HG02973 (cell line): ENCODE measurements around the gene OR52H1.

Experiments used
- ATAC-seq: cut with Tn5 transposase; IDR thresholded peaks from one replicate; pipeline ENCODE4 v1.9.1; 2021; ENCODE audit warnings: moderate library complexity; ENCODE audit not compliant: unreplicated experiment

The OR52H1 gene

DNA sequence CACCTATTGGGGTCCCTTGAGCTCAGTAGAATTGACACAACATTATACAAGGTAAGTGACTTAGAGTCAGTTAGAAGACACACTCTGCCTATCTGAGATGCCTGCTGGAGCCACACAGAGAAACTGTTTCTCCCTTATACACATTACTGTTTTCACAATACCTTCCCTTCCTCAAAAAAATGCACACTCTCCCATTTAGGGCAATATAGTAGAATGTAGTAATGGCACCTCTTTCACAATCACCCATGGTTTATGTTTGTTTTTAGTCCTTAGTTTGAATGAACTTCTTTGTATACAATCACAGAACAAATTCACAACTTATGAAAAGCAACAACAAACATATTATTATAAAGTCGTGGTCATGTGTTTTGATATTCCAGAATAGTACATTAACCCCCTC is 14.3 kb downstream of the OR52H1 start:
- no peak for ATAC-seq

DNA sequence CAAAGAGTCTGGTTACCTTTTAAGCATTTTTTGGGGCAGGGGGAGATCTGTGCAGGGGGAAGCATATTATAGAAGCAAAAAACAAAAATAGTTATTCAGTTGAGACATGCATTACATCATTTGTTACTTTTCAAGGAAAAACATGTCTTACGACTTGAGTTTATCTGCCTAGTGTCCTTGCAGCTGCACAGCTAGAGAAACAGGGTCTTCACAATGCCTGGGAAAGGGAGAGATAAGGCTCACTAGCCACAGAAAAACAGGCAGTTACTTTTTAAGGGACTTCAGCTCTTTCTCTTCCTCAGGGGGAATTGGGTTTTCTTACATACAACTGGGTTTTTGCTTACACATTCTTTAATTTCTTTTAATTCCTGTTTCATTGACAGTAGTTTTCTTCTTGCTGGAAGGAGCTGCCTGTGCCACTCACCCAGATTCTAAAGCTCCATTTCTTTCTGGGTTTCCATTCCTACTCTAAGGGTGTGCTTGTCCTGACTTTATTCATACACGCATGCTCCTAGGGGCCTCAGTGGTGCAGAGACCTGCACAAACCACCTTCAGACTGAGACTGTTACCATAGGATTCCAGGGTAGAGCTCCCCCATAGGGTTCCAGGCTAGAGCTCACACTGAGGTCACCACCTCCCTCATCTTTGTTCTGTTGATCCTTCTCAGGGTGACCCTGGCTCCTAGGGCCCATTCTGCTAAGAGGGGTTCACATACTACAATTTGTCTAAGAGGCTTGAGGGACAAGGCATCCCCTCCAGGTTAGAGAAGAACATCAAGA is 17.1 kb downstream of the OR52H1 start:
- no peak for ATAC-seq

DNA sequence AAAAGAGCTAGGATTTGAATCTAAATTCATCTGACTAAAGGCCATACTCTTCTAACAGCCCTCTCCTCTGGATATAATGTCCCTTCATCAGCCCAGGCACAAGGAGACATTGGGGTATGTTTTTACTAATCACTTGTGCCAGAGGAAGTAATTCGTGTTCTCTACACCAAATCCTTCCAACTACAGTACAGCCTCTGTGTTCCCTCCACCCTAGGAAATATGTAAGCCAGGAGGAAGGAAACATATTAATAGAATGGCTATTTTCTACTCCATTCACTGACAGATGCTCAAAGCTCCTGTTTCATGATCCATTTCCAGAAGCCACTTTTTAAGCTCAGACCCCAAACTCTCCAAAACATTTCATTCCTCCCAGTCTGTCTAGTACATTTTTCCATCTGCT is 19.8 kb downstream of the OR52H1 start:
- ATAC-seq: no peak

DNA sequence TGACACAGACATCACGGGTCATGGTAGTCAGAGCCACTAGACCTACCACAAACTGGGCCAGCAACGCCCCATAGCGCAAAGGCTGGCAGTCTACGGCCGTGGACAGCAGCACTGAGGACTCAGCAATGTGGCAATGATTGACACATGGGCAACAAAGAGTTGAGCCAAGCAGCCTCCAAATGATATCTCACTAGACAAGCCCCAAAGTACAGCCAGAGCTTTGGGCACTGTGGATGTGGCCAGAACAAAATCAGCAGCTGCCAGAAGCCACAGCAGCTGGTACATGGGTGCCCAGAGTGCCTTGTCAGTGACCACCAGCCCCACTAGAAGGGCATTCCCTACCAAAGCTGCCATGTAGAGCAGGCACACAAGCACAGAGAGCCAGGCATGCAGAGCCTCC is 20.6 kb downstream of the OR52H1 start:
- ATAC-seq: no peak

DNA sequence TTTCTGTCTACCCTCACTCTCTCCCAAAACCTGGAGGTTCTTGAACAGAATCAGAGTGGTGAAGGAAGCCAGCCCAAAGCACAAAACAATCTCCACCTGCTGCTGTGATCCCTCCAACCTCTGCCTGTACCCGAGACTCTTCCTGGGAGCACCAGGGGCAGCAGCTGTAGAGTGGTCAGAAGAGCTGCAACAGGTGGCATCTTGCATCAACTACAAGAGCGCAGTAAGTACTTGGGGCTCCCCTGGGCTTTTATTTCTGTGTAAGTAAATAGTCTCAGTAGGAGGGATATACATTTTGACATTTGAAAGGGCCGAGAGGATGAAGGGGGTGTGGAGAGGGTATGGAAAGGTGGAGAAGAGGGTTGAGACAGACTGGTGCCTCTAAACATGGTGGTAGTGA is 23.6 kb downstream of the OR52H1 start:
- ATAC-seq: no peak

DNA sequence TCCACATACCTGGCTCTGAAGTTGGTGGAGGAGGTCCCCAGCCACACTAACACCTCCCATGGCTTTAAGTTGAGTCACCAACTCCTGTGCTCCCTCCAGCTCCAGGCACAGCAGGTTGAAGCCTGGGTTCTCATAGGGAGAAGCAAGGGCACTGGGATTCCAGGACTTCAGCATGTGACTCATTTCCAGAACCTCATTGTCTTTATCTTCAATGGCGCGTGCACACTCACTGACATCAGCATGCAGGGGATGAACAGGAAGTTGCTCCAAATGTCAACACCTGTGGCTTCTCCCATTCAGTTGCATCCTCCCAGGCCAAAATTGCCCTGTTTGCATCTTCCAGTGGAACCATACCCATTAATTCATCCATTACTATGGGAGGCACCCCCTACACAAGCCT is 26.0 kb downstream of the OR52H1 start:
- ATAC-seq: no peak

DNA sequence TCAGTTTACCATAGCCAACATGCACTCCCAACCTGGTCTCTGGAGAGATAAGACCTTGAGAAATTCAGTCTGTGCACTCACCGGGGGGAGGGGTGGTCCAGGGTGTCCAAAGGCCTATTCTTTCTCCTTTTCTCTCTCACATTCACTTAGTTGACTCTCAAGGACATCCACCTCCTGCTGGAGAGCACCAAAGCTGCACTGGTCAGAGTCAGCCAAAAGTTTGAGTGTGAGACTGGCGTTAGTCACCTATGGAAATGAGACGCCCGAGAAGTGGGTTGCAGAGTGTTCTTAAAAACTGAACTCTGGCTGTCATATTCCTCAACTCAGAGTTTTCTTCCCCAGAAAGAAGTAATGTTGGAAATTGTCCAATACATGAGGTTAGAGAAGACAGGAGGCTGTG is 26.8 kb downstream of the OR52H1 start:
- no peak for ATAC-seq

DNA sequence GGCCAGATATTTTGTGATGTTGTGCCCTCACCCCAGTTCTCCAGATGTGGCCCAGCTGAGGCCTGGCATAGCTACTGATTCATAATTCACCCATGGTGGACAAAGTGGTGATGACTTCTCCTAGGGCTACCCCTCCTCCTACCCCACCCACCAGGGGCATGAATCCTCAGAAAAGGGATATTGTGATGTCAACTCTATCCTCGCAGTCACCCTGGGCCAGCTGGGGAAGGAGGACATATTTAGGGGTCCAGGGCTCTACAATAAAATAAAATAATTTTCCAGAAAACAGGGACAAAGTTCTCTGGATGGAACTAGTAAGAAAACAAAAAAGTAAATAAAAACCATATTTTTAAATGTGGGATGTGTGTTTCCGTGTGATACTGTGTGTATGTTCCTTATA is 31.7 kb downstream of the OR52H1 start, which contains the start of gene UBQLNL:
Gene UBQLNL (minus strand): TSS at position 101 of the 400 bp plus-strand sequence. CDS start 258 bp downstream, outside the sequence.
- ATAC-seq: no peak

DNA sequence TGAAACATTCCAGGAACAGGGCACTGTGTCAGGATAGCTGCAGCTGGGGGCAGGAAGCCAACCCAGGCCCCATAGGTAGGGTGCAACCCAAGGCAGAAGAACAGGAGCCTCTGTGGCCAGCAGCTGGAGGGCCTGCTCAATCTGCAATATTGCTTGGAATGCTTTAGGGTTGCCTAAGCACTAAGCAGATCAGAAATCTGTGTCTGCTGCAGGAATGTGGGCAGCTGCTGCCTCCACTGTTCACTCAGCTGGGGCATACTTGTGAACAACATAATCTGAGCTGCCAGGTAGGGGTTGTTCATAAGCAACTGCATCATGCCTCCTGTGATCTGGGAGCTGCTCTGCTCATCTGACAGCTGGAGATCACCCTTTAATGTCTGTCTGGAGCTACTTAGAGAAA is 33.5 kb downstream of the OR52H1 start:
- no peak for ATAC-seq

DNA sequence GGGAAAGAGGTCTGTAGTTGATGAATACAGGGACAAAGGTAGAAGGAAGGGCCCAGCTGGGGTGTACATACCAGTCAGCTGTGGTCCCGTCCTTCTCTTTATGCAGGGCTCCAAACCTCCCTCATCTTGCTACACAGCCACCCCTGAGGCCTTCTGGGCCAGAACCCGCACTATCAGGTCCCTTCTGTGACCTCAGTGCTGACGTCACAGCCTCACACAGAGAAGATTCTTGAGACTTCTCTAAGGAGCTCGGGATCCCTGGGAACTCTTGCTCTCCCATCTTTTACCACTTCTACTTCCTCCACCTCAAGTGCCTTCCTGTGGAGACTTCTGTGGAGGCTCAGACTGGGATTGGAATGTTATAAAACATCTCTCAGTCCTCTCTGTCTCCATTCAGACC is 38.5 kb downstream of the OR52H1 start, which contains the start of gene UBQLN3:
Gene UBQLN3 (minus strand): TSS at position 155 of the 400 bp plus-strand sequence. CDS start 399 bp downstream, outside the sequence.
- no peak for ATAC-seq

DNA sequence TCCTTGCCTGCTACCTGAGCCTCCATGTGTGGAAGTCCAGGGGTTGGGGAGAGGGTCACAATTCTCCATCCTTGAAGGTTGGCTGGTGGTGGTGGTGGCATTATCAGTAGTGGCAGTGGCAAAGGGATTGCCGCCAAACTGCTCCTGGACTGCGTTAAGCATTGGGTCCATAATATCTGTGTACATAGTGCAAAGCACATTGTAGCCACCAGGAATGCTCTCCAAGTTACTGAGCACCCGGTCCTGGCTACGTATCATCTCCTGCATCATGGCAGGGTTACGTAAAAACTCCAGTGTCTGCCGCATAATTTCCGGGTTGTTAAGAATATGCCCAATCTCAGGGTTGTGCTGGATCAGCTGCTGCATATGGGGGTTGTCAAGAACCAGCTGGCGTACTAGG is 39.7 kb downstream of the OR52H1 start:
- ATAC-seq: no peak

DNA sequence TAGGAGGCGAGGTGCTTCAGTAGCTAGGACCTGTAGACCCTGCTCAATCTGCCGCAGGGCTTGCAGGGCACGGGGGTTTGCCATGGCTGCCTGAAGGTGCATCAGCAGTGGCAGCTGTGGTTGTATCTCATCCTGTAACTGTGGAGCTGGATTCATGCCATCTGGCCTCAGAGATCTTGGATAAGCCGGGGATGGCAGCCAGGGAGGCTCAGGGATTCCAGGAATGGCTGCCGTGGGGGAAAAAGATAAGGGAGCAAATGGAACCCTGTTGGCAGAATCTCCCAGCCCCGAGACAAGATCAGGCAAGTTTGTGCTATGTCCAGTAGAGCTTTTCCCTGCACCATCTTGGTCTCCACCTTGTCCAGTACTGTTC is 40.4 kb downstream of the OR52H1 start:
- no peak for ATAC-seq

DNA sequence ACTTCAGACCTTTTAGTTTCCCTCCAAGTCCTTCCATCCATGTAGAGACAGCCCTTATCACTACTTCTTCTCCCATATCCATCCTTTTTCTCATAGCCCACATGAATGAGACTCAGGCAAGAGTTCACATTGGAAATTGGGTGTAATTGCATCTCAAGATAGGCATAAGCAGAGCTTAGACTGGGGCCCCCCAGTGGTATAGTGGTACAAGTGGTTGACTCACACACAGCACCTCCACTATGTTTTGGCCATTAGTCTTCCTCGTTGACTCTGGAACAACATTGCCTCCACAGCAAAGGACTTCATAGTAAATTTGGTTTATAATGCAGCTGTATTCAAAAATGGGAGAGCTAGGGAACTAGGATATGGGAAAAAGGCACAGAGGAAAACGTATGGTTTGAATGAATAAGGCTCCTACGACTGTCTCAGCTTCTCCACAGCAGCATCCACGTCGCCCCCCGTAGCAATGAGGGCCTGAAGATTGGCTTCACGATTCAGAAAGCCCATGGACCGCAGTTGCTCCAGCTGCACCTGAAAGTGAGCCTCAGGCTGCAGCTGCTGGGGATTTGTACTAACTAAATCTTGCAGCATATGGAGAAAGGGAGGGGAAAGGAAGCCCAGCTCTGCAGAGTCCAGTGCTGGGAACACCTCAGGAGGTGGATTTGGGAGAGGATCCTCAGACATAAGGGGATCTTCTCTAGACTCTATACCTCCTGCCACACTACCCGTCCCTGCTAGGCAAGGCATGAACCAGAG is 41.0 kb downstream of the OR52H1 start:
- no peak for ATAC-seq

DNA sequence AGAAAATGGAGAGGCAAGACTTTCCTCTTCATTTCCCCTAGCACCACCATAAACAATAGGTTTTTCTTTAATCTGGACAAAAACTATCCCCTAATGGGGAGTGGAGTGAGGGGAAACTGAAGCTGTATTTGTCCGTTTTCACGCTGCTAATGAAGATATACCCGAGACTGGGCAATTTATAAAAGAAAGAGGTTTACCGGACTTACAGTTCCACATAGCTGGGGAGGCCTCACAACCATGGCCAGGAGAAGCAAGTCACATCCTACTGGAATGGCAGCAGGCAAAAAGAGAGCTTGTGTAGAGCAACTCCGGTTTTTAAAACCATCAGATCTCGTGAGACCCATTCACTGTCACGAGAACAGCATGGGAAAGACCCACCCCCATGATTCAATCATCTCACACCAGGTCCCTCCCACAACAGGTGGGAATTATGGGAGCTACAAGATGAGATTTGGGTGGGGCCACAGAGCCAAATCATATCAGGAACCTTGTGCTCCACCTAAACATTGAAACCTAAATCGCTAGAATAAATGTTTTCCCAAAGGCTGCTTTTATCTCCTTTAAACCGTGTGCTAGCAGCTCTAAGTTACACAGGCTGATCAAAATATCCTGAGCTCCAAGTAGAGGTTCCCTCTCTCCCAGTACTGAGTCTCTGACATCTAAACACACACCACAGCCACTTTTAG is 42.8 kb downstream of the OR52H1 start:
- ATAC-seq: no peak

DNA sequence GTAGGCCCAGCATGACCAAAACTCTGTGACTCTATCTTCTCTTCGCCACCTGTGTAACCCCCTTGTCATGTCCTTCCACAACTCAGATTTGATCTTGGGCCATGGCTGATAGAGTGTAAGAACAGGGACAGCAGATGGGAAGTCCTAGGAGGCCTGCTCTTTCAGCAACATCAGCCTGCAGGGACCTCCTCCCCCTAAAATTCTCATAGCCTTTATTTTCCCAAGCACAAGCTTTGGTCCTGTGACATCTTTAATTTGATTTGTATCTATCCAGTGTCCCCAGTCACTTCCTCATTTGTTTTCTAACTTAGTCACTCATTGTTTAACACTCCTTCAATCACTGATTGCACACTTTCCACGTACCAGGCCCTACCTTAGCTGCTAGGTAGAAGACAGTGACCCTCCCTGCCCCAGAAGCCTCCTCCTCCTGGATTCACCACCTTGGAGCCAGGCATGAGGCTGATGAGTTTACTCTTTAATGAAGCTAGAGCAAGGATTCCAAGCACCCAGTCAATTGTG is 43.9 kb downstream of the OR52H1 start:
- no peak for ATAC-seq

DNA sequence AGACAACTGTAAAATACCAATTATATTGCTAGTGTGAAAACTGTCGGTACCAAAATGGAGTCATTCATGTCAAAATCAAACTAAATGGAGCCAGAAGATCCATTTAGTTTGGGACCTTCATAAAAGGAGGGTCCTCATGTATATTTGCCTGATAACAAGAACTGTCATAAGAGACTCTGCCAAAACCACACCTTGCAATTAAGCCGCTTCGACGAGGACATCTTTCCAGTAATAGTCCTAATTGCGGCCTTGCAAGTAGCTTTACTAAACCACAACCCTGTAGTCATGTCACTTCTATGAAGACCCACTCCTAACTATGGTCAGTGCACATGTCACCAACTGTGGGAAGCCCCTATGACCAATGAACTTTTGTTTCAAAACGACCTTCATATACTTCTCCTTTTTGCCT is 47.9 kb downstream of the OR52H1 start:
- no peak for ATAC-seq

DNA sequence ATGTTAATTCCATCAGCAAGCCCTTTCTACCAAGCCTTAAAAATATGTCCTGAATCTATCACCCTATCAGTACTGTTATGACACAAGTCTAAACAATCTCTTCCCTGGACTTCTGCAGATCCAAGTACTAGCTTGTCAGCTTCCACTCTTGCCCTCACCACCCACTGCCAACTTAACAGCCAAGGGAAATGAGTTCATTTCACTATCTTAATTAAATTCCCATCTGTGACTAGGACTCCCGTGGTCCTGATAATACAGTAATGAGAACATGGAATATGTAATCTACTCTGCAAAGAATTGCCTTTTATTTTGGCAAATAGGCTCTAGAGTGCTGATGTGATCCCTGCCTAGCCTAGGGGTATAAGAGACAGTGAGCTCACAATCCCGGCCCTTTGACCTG is 48.7 kb downstream of the OR52H1 start:
- ATAC-seq: no peak
